Measurements from ENCODE around the gene PDGFRB.

- TF ChIP-seq POLR2AphosphoS5 (IDR thresholded peaks at IDR 0.05; ENCODE audit: borderline replicate concordance, low read depth, low read length) (no peak), EZH2 (IDR thresholded peaks at IDR 0.05) (no peak)
These were observed 8.0 kb upstream of the PDGFRB start for GRCh38 chr5:150163547-150164059.
